GM23338 (cell line): ENCODE measurements around the gene WWOX. TPM values are rescaled to one million over a fixed set of nuclear protein-coding genes. Genes with fewer than 3 reads are reported as not detected.

ENCODE experiments used
- ATAC-seq: fragments of 200-7000 bp; cut with Tn5 transposase; 3 replicates; pipeline ENCODE4 v1.9.1; 2020
- DNase-seq: peaks from one replicate; pipeline ENCODE4 v3.0.0-alpha.2; 2015; ENCODE audit warnings: low spot score
- H2AFZ ChIP-seq: fragments of 200-600 bp; sonication (generic); 2 replicates; pipeline ENCODE4 v1.8.0; 2016; ENCODE audit warnings: antibody characterized with exemption, mild to moderate bottlenecking, moderate library complexity
- H3F3A ChIP-seq: fragments of 200-600 bp; sonication (generic); replicated peaks from 2 replicates; pipeline ENCODE4 v1.8.0; 2017; ENCODE audit warnings: antibody characterized with exemption, mixed run types, low read depth
- H3K27ac ChIP-seq: fragments of 200-600 bp; sonication (generic); 2 replicates; pipeline ENCODE4 v1.6.1; 2016; ENCODE audit warnings: low read depth
- H3K27me3 ChIP-seq: fragments of 200-600 bp; sonication (generic); 2 replicates; pipeline ENCODE4 v1.8.0; 2016; ENCODE audit warnings: mild to moderate bottlenecking, mixed run types, moderate library complexity; ENCODE audit not compliant: insufficient read depth
- H3K36me3 ChIP-seq: fragments of 200-600 bp; sonication (generic); 2 replicates; pipeline ENCODE4 v1.8.0; 2016; ENCODE audit warnings: mild to moderate bottlenecking; ENCODE audit not compliant: insufficient read depth
- H3K4me1 ChIP-seq: fragments of 200-600 bp; sonication (generic); 2 replicates; pipeline ENCODE4 v1.8.0; 2016; ENCODE audit warnings: mild to moderate bottlenecking, moderate library complexity; ENCODE audit not compliant: insufficient read depth
- H3K4me2 ChIP-seq: fragments of 200-600 bp; sonication (generic); 2 replicates; pipeline ENCODE4 v1.7.1; 2017; ENCODE audit warnings: mixed run types
- H3K4me3 ChIP-seq: fragments of 200-600 bp; sonication (generic); 2 replicates; pipeline ENCODE4 v1.6.1; 2016; ENCODE audit warnings: mixed run types
- H3K79me2 ChIP-seq: fragments of 200-600 bp; sonication (generic); replicated peaks from 2 replicates; pipeline ENCODE4 v1.8.0; 2017; ENCODE audit warnings: mild to moderate bottlenecking; ENCODE audit not compliant: insufficient read depth
- H3K9me2 ChIP-seq: fragments of 200-600 bp; sonication (generic); 2 replicates; pipeline ENCODE4 v1.8.0; 2017; ENCODE audit not compliant: insufficient read depth
- H4K20me1 ChIP-seq: fragments of 200-600 bp; sonication (generic); replicated peaks from 2 replicates; pipeline ENCODE4 v1.8.0; 2017; ENCODE audit warnings: mild to moderate bottlenecking; ENCODE audit not compliant: insufficient read depth
- H3K27ac Mint-ChIP-seq: 2 replicates; pipeline ENCODE4 v1.8.0; 2020; ENCODE audit warnings: inconsistent platforms, mild to moderate bottlenecking, moderate library complexity, mixed read lengths
- H3K27me3 Mint-ChIP-seq: 3 replicates; pipeline ENCODE4 v1.8.0; 2022; ENCODE audit warnings: low read depth, mild to moderate bottlenecking, moderate library complexity, mixed read lengths, inconsistent platforms; ENCODE audit not compliant: insufficient read depth, poor library complexity
- H3K36me3 Mint-ChIP-seq: 3 replicates; pipeline ENCODE4 v1.8.0; 2021; ENCODE audit warnings: low read depth, mild to moderate bottlenecking, inconsistent platforms, moderate library complexity, mixed read lengths
- H3K4me1 Mint-ChIP-seq: 3 replicates; pipeline ENCODE4 v1.8.0; 2020; ENCODE audit warnings: mild to moderate bottlenecking, inconsistent platforms, mixed read lengths
- H3K4me3 Mint-ChIP-seq: 3 replicates; pipeline ENCODE4 v1.8.0; 2021; ENCODE audit warnings: moderate library complexity, mild to moderate bottlenecking, inconsistent platforms, mixed read lengths
- H3K9me3 Mint-ChIP-seq: 3 replicates; pipeline ENCODE4 v1.8.0; 2020; ENCODE audit warnings: moderate library complexity, mild to moderate bottlenecking, inconsistent platforms, mixed read lengths
- EZH2 ChIP-seq: fragments of 200-600 bp; sonication (generic); IDR thresholded peaks from one replicate; pipeline ENCODE4 v1.8.0; 2017; ENCODE audit warnings: antibody characterized with exemption, mild to moderate bottlenecking, low read depth; ENCODE audit not compliant: unreplicated experiment
- JUNB ChIP-seq: IDR thresholded peaks from one replicate; pipeline ENCODE4 v1.6.1; 2016; ENCODE audit warnings: antibody characterized with exemption; ENCODE audit not compliant: unreplicated experiment
- NANOG ChIP-seq: IDR thresholded peaks from 2 replicates; pipeline ENCODE4 v1.6.1; 2016; ENCODE audit warnings: antibody characterized with exemption, borderline replicate concordance
- STAT1 ChIP-seq: IDR thresholded peaks from one replicate; pipeline ENCODE4 v1.6.1; 2016; ENCODE audit warnings: antibody characterized with exemption; ENCODE audit not compliant: unreplicated experiment
- ZNF331 ChIP-seq: fragments of 250-450 bp; sonication (Bioruptor Pico); IDR thresholded peaks from 2 replicates; pipeline ENCODE4 v1.5.0; 2020; ENCODE audit warnings: low read depth, mild to moderate bottlenecking, moderate library complexity
- ZNF462 ChIP-seq: fragments of 250-450 bp; sonication (Bioruptor Pico); IDR thresholded peaks from 2 replicates; pipeline ENCODE4 v1.5.0; 2020; ENCODE audit warnings: mild to moderate bottlenecking, moderate library complexity
- polyA plus RNA-seq: library from polyadenylated mRNA; unstranded; fragments of >200 nt; fragmentation: Nextera tagmentation; extraction: Ambion mirVana; gene quantifications from 2 replicates; pipeline ENCODE4 v1.2.1, GENCODE V29; 2016
- total RNA-seq: library from RNA; depleted of rRNA; stranded (reverse); fragments of >200 nt; shearing (Covaris generic); gene quantifications from 2 replicates; pipeline ENCODE4 v1.2.3, GENCODE V29; 2014
- TF ChIP-seq, protein P1 (sequence below), 2 experiments: fragments of 200-600 bp in 1 of 2; sonication (generic) in 1 of 2; conservative IDR thresholded peaks; 2 replicates each; pipeline versions ENCODE4 v1.5.1 to v1.6.1; 2016 to 2017; ENCODE audit warnings: antibody characterized with exemption in 2 of 2, low read depth in 2 of 2, mild to moderate bottlenecking in 2 of 2, moderate library complexity in 1 of 2

The WWOX gene
- total and polyA plus RNA-seq, 2 experiments from 2014 or later = 10.0 to 19.3 TPM

- TF ChIP-seq, protein P1, sequence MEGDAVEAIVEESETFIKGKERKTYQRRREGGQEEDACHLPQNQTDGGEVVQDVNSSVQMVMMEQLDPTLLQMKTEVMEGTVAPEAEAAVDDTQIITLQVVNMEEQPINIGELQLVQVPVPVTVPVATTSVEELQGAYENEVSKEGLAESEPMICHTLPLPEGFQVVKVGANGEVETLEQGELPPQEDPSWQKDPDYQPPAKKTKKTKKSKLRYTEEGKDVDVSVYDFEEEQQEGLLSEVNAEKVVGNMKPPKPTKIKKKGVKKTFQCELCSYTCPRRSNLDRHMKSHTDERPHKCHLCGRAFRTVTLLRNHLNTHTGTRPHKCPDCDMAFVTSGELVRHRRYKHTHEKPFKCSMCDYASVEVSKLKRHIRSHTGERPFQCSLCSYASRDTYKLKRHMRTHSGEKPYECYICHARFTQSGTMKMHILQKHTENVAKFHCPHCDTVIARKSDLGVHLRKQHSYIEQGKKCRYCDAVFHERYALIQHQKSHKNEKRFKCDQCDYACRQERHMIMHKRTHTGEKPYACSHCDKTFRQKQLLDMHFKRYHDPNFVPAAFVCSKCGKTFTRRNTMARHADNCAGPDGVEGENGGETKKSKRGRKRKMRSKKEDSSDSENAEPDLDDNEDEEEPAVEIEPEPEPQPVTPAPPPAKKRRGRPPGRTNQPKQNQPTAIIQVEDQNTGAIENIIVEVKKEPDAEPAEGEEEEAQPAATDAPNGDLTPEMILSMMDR (conservative IDR thresholded peaks at IDR 0.05; ENCODE audit: low read depth in 2 of 2) = no peak
Observed at GRCh38 chr16:78538919-78539318, 439.5 kb downstream of the WWOX start (continued).

- no peaks in the 10 kb centered on the region for H3K9me2 ChIP-seq
- no peaks in the 10 kb centered on the region for H4K20me1 ChIP-seq
- no peak overlapping the region for H2AFZ ChIP-seq
- H3K27ac Mint-ChIP-seq = no peak overlapping the region
- no peaks in the 10 kb centered on the region for H3K36me3 Mint-ChIP-seq
- H3K27me3 Mint-ChIP-seq = peaks cover 2% of the 10 kb centered on the region
- H3K4me1 ChIP-seq = no peaks in the 10 kb centered on the region
- no peak overlapping the region for H3K27ac ChIP-seq
- no peaks in the 10 kb centered on the region for H3K36me3 ChIP-seq
- no peaks in the 10 kb centered on the region for H3F3A ChIP-seq
- no peak overlapping the region for H3K4me2 ChIP-seq
- H3K27me3 ChIP-seq = no peaks in the 10 kb centered on the region
- H3K9me3 Mint-ChIP-seq = no peaks in the 10 kb centered on the region
- H3K4me3 Mint-ChIP-seq = no peak overlapping the region
- ATAC-seq = no peak
- no peak for TF ChIP-seq JUNB
- no peak for TF ChIP-seq STAT1
- no peak for TF ChIP-seq ZNF462 (CRISPR knock-in tag)
- TF ChIP-seq NANOG = no peak
- TF ChIP-seq ZNF331 (CRISPR knock-in tag) = no peak
- no peak for TF ChIP-seq EZH2
- H3K4me1 Mint-ChIP-seq = no peaks in the 10 kb centered on the region
- no peak for DNase-seq
- H3K4me3 ChIP-seq = no peak overlapping the region
- H3K79me2 ChIP-seq = no peaks in the 10 kb centered on the region
Observed at GRCh38 chr16:78542419-78542818, 443.0 kb downstream of the WWOX start.
